GM21367 (cell line): ENCODE results near the gene AHSG.
A peak's percentile ranks its signal among the peaks of the same experiment; 100 is the strongest.
"Not testable (repeated sequence)": the region's sequence is repeated elsewhere in the genome, so short reads cannot be mapped to it uniquely, and the experiment has no call there.

Source experiments
- ATAC-seq: cut with Tn5 transposase; IDR thresholded peaks from one replicate; pipeline ENCODE4 v1.9.1; 2021; ENCODE audit not compliant: unreplicated experiment

The AHSG gene, protein sequence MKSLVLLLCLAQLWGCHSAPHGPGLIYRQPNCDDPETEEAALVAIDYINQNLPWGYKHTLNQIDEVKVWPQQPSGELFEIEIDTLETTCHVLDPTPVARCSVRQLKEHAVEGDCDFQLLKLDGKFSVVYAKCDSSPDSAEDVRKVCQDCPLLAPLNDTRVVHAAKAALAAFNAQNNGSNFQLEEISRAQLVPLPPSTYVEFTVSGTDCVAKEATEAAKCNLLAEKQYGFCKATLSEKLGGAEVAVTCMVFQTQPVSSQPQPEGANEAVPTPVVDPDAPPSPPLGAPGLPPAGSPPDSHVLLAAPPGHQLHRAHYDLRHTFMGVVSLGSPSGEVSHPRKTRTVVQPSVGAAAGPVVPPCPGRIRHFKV

DNA sequence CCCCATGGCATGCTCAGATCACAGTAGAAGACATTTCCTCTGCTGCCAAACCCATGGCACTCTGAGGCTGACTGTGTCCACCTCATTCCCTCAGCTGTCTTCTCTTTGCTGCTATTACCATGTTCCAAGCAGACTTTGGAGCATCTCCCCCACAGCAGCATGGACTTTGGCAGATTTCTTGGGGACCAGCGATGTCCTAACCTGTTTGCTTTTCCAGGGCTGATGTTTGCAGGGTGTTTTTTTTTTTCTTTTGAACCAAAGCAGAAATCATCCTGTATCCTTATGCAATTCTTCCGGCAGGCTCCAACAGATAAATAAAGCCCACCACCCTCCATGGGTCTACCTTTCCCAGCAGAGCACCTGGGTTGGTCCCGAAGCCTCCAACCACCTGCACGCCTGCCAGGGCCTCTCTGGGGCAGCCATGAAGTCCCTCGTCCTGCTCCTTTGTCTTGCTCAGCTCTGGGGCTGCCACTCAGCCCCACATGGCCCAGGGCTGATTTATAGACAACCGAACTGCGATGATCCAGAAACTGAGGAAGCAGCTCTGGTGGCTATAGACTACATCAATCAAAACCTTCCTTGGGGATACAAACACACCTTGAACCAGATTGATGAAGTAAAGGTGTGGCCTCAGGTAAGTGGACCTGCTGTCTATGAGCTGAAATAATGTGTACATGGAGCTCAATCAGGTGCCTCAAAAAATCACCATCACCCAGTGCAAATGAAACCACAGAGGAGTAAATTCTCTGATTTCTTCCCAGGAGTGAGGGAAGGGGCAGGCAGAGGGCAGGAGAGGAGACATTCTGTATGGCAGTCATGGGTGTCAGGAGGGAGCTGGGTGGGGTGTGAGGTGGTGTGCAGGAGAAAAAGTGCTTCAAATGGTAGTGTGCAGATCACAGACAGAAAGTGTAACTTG is at the start of gene AHSG:
Gene AHSG, plus strand, starts transcription at position 340 of the 916 bp plus-strand sequence. Its CDS starts 82 bp downstream, at position 422.
- ATAC-seq: no peak

DNA sequence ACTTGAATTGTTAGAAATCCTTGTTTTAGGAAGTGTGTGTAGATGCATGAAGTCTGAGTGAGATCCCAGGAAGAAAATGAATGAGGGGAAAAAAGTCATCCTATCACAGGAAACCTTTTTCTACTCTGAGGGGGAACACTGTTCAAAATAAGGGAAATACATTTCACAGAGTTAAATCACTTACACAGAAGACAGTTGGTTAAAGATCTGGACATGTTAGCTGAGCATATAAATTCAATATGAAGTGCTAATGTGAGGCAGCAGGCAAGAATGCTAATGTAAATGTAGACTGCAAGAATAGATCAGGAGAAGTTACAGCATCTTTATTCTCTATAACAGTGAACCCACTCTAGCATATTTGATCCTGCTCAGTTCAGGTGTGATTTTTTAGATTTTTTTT is 48.3 kb upstream of the AHSG start:
- no peak for ATAC-seq

DNA sequence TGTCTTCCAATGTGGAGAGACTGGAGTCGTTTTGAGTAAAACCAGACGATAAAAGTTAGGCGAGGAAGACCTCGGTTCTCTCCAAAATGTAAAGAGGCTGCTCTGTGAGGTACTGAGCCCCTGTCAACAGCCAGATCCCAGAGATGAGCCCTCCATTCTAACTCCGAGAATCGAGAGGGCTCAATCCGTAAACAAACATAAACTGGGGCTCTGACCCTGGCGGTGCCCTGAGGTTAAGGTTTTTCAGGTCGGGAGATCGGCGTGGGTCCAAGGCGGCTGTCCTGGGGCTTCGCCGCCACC is 46.1 kb upstream of the AHSG start:
- no peak for ATAC-seq

DNA sequence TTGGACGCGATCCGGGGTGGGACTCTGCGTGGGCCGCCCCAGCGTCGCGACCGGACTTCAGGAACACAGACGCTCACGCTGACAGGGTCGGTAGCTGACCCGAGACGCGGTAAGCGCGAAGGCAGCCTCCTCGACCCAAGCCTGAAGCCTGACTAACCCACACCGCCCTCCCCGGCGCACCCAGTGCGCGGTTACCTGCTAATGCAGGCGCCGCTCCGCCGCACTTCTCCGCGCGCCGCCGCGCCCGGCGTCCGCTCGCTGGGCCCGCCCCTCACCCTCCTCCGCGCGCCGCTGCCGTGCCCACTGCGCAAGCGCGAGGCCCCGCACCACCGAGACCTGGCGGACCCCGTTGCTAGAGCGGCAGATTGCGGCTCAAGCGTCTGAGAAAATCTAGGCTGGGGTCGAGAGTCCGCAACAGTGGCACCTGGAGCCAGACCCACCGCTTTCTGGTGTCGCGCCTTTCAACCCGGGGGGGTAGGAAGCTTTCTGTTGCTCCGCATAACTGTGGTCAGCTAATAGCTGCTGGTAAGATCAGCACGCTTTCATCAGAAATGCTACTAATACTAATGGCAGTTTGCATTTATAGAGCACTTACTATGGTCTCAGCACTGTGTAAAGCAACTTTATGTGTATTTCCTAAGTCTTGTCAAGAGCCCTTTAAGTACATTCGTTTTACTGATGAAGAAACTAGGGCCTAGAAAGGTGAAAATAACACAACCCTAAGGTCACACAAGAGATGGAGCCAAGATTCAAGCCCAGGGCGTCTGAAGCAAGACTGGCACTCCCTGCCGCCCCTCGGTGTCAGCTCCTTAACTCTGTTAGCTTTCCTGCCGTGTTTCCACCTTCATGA is 45.6 kb upstream of the AHSG start, which contains the start of gene TBCCD1:
Gene TBCCD1, minus strand, starts transcription at position 268 of the 850 bp plus-strand sequence. CDS start 3,010 bp downstream, outside the sequence.
- peak; percentile 34 for ATAC-seq

DNA sequence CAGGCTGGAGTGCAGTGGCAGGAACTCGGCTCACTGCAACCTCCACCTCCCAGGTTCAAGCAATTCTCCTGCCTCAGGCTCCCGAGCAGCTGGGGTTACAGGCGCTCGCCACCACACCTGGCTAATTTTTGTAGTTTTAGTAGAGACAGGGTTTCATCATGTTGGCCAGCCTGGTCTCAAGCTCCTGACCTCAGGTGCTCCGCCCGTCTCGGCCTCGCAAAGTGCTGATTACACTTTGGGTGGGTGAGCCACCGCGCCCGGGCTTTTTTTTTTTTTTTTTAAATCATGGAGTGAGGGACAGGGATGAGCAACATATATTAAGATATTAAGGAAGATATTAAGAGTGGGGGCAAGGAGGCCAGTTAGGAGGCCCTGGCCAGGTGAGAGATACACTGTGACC is 43.5 kb upstream of the AHSG start:
- ATAC-seq: not testable (repeated sequence)

DNA sequence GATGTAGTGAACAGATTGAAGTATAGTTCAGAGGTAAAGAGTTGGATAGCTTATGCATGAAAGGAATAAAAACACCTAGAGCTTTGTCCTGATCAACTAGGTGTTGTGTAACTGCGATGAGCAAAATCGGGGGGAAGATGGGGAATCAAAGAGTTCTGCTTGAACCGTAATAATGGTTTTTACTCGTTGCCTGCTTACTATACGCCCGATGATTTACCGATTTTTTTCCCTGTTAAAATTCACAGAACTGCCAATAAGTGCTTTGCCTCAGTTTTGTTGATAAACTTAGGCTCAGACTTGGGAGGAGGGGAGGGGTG is 43.1 kb upstream of the AHSG start:
- no peak for ATAC-seq

DNA sequence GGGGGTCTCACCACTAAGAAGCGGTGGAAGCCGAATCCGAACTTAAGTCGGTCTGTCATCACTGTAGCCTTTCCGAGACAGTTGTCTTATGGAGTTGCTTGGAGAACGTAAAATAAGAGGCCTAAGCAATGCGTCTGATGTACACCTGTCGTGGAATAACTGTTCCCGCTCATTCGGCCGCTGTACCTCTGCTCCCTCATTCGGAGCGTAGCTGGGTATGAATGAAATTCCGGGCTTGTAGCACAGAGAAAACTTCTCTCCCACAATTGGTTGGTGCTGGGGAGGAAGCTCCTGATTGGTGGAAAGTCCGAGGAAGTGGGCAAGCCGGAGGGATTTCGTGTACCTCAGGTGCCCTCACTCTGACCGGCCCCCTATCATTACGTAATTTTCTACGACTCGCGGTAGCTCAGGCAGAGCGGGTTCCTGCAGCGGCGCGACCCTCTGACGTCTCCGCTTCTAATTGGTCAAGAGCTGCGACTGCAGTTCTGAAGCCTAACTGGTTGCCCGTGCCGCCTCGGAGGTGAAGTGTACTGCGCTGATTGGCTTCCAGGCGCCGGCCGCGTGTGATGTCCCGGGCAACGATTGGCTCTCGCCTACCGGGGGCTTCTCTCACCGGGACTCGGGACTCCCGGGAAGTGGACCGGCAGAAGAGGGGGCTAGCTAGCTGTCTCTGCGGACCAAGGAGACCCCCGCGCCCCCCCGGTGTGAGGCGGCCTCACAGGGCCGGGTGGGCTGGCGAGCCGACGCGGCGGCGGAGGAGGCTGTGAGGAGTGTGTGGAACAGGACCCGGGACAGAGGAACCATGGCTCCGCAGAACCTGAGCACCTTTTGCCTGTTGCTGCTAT is 42.5 kb upstream of the AHSG start, which contains the start of gene DNAJB11:
Gene DNAJB11, plus strand, starts transcription at position 625 of the 845 bp plus-strand sequence. Its CDS starts 178 bp downstream, at position 803.
- ATAC-seq: peak; percentile 86

DNA sequence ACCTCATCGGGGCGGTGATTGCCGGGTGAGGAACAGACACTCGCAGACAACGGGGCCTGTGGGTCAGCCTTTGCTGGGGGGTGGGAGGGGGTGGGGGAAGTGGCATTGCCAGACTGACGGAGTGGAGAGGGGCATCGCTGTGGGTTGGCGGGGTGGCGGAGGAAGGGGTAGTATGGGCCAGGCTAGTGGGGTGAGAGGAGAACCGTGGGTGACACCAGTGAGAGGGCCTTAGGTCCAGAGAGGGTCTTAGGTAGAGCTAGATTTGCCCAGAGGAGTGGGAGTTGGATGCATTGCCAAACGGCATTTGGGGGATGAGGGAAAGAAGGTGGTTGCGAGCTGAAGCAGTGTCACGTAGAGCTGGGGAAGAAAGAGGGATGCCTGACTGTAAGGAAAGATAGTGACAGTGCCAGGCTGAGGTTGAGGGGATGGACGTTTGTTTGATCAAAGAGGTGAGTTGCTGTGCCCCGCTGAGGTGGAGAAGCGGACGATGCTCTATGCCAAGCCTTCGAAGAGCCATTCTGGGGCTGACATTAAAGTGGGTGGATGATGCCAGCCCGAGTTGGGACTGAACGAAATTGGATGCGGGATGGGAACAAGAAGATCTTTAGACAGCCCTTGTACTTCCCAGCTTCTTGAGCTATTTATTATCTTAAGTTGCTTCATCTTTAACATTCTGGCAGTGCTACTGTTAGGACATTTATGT is 41.8 kb upstream of the AHSG start:
- no peak for ATAC-seq

DNA sequence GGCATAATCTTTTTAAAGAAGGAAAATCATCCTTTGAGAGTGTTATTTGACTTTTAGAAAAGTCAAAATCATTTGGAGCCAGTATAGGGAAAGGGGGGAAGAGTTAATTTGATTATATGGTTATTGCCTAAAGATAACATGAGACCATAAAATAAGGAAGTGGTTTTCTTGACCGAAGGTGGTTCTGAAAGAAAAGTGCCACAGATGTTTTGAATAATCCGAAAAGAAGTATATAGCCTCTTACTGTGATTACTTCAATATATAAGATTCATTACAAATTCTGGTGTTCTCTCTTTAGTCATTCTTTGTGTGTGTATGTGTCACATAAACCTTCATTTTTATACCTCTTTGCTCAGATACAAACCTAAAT is 41.2 kb upstream of the AHSG start:
- ATAC-seq: no peak

DNA sequence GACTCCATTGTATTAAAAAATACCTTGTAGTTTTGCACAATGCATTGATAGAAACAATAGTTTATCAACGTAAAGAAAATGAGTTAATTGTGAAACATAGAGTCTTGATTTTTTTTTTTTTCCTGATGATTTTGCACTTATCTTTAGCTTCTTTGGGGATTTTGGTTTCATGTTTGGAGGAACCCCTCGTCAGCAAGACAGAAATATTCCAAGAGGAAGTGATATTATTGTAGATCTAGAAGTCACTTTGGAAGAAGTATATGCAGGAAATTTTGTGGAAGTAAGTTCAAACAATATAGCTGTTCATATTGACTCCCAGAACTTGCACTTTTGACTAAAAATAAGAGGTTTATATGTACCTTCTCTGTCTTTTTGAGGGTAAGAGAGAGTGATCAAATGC is 35.3 kb upstream of the AHSG start:
- no peak for ATAC-seq

DNA sequence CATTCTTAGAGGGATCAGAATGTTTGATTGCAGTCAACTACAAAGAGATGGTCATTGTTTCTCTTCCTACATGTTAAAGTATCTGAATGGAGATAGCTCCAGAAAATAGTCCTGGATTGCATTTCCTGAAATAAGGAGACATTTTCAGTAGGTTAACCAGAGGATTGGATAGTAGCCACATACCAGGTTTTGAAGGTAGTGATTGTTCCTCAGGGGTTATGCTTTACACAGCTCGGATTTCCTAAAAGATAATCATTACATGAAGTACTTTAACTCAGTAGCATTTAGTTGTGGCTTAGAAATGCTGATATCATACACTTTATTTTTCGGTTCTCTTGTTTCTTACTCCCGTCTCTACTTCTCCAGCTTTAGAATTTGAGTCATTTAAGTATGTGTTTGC is 32.1 kb upstream of the AHSG start:
- ATAC-seq: no peak

DNA sequence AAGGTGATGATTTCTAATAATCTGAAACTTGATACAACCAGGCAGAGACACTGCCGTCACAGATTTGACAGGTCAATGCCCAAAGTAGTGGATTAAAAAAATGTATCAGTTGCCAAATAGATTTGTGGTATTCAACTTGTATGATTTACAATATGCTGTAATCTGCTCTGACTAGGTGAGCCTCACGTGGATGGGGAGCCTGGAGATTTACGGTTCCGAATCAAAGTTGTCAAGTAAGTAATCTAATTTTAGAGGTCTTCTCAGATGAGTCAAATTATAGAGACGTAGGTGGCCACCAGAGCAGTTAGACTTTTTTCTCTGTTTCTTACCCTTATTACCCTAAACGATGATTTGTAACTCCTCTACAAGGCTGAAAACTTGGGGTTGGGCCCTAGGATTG is 30.3 kb upstream of the AHSG start:
- no peak for ATAC-seq

DNA sequence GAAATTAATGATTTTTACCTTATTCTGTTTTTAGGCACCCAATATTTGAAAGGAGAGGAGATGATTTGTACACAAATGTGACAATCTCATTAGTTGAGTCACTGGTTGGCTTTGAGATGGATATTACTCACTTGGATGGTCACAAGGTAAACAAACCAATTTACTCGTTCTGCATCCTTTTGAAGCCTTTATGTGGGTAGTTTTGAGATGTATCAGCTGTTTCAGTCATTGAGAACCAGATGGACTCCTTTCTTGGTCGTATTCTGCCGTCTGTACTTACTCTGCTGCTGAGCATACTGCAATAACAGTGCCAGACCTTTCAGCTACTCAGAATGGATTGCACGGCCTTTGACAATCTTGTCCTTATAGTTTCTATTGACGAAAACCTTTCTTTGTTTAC is 29.0 kb upstream of the AHSG start:
- no peak for ATAC-seq

DNA sequence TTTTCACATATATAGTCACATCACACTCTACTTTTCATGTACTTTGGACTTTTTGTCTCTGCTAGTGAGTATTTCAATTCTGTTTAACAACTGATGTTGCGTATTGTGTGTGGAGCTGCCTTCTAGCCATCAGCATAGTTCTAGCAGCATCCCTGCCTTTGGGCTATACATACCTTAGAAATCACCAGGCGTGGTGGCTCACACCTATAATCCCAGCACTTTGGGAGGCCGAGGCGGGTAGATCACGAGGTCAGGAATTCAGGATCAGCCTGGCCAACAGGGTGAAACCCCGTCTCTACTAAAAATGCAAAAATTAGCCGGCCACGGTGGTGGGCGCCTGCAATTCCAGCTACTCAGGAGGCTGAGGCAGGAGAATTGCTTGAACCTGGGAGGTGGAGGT is 26.6 kb upstream of the AHSG start:
- ATAC-seq: not testable (repeated sequence)

DNA sequence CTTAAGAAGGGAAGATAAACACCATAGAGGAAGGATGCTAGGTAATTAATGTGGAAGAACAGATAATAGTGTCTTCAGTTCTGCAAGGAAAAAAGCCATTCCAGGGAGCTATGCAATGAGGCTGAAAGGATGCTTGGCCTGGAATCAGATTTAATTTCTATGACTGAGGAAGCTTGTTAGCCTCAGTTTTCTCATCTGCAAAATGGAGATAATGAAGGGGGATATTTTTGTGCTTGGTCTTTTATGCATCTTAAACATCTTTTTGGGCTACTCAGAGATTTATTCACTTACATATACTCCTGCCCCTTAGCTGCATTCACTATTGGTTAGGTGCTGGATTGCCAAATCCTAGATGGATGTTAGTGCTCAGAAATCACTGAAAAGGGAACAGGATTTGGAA is 25.7 kb upstream of the AHSG start:
- no peak for ATAC-seq

DNA sequence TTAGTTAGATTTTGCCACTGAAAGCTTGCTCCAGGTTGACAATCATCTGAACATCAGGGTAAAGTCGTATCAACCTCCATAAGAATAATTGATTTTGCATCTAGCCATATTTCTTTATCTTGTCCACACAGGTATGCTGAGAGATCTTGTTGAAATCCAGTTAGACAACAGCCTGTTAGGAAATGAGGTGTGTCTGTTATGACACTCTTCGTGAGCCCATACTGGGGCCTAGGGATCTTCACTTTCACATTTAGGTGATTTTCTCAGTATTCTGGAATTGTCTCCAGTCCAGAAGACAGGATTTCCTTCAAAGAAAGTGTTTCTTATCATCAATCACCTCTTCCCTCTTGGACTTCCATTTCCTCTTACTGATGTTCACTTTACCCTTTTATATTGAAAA is 24.2 kb upstream of the AHSG start:
- ATAC-seq: no peak

DNA sequence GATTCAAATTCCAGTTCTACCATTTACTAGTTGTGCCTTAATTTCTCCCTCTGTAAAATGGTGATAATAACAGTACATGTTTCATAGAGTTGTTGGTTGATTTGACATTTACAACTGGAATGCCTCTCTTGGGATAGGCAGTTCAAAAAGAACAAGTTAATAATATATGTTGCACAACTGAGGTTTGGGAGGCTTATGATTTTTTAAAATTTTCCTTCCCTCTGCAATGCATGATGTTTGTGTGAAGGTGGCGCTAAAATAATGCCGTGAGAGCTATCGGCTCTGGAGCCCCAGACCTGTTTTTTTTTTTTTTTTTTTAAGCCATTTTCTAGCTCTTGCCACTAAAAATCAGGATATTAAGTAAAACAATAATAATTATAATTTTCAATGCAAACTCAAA is 23.7 kb upstream of the AHSG start:
- no peak for ATAC-seq

DNA sequence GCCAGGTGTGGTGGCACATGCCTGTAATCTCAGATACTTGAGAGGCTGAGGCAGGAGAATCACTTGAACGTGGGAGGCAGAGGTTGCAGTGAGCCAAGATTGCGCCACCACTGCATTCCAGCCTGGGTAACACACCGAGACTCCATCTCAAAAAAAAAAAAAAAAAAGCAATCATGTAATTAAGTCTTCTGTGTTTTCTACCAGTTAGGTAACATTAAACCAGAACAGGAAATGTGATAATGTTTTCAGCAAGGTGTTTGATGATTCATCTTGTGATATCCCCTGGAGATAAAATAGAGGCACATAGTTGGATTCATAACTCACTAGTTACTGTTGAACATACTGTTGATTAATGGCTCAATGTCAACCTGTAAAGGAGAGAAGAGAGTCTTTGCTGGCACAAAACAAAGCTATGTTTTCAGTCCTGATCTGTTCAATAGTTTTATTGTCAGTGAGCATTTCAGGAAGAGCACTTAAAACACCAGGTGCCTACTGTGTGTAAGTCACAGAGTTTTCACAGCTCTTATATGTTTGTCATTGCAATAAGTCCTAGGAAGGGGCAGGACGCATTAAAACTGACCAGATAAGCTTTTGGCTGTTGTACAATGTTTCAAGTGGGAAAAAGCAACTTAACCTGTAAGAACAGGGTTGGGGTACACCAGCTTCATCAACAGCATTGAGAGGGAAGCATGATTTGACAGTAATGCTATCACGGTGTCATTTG is 22.8 kb upstream of the AHSG start:
- ATAC-seq: no peak
